ENCODE data around the gene ADGRG2. TPM values are rescaled to one million over a fixed set of nuclear protein-coding genes. Genes with fewer than 3 reads are reported as not detected.

The ADGRG2 gene
- total and polyA plus RNA-seq, 2 of the 13 experiments (the other 11 are each of a cell fraction or from before 2014, with no cell fraction given) = not detected

DNA sequence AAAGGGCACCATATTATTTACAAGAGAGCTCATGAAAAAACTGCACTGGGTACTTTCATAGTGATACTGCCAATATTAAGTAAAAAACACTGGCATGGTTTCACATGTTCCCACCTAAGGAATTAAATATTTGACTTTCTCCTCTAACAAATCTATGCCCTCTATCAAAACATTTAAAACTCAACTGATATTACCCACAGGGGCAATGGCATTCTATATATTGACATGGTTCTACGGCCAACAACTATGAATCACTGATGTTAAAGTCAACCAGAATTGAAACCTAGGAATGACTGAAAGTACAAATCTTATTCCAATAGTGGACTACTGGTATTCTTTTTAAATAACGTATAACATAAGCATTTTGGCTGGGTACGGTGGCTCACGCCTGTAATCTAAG lies 166.6 kb downstream of the ADGRG2 start (continued):
- TF ChIP-seq, protein P1, sequence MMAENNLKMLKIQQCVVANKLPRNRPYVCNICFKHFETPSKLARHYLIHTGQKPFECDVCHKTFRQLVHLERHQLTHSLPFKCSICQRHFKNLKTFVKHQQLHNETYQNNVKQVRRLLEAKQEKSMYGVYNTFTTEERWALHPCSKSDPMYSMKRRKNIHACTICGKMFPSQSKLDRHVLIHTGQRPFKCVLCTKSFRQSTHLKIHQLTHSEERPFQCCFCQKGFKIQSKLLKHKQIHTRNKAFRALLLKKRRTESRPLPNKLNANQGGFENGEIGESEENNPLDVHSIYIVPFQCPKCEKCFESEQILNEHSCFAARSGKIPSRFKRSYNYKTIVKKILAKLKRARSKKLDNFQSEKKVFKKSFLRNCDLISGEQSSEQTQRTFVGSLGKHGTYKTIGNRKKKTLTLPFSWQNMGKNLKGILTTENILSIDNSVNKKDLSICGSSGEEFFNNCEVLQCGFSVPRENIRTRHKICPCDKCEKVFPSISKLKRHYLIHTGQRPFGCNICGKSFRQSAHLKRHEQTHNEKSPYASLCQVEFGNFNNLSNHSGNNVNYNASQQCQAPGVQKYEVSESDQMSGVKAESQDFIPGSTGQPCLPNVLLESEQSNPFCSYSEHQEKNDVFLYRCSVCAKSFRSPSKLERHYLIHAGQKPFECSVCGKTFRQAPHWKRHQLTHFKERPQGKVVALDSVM (CRISPR knock-in tag; IDR thresholded peaks at IDR 0.05) = no peak
- TF ChIP-seq ZNF558 (CRISPR knock-in tag; IDR thresholded peaks at IDR 0.05; ENCODE audit: borderline replicate concordance) (no peak), JUNB (CRISPR knock-in tag; IDR thresholded peaks at IDR 0.05; ENCODE audit: borderline replicate concordance) (no peak), ZFY (CRISPR knock-in tag; IDR thresholded peaks at IDR 0.05) (no peak), ZBTB21 (CRISPR knock-in tag; IDR thresholded peaks at IDR 0.05) (no peak)
- TF ChIP-seq, protein P2, sequence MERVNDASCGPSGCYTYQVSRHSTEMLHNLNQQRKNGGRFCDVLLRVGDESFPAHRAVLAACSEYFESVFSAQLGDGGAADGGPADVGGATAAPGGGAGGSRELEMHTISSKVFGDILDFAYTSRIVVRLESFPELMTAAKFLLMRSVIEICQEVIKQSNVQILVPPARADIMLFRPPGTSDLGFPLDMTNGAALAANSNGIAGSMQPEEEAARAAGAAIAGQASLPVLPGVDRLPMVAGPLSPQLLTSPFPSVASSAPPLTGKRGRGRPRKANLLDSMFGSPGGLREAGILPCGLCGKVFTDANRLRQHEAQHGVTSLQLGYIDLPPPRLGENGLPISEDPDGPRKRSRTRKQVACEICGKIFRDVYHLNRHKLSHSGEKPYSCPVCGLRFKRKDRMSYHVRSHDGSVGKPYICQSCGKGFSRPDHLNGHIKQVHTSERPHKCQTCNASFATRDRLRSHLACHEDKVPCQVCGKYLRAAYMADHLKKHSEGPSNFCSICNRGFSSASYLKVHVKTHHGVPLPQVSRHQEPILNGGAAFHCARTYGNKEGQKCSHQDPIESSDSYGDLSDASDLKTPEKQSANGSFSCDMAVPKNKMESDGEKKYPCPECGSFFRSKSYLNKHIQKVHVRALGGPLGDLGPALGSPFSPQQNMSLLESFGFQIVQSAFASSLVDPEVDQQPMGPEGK (CRISPR knock-in tag; IDR thresholded peaks at IDR 0.05) = no peak
- TF ChIP-seq, protein P3, sequence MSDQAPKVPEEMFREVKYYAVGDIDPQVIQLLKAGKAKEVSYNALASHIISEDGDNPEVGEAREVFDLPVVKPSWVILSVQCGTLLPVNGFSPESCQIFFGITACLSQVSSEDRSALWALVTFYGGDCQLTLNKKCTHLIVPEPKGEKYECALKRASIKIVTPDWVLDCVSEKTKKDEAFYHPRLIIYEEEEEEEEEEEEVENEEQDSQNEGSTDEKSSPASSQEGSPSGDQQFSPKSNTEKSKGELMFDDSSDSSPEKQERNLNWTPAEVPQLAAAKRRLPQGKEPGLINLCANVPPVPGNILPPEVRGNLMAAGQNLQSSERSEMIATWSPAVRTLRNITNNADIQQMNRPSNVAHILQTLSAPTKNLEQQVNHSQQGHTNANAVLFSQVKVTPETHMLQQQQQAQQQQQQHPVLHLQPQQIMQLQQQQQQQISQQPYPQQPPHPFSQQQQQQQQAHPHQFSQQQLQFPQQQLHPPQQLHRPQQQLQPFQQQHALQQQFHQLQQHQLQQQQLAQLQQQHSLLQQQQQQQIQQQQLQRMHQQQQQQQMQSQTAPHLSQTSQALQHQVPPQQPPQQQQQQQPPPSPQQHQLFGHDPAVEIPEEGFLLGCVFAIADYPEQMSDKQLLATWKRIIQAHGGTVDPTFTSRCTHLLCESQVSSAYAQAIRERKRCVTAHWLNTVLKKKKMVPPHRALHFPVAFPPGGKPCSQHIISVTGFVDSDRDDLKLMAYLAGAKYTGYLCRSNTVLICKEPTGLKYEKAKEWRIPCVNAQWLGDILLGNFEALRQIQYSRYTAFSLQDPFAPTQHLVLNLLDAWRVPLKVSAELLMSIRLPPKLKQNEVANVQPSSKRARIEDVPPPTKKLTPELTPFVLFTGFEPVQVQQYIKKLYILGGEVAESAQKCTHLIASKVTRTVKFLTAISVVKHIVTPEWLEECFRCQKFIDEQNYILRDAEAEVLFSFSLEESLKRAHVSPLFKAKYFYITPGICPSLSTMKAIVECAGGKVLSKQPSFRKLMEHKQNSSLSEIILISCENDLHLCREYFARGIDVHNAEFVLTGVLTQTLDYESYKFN (CRISPR knock-in tag; conservative IDR thresholded peaks at IDR 0.05) = no peak

All from HepG2 (cell line).